Activated CD8-positive, alpha-beta memory T cell treated with anti-CD3 and anti-CD28 coated beads, Interleukin-2, amount 50 U/mL, for 4 hours (primary cell): Measurements from ENCODE around the gene RNFT2.
"Not testable (repeated sequence)": the region's sequence is repeated elsewhere in the genome, so short reads cannot be mapped to it uniquely, and the experiment has no call there.

Experiments used
- DNase-seq: peaks from one replicate; pipeline ENCODE4 v3.0.0-alpha.2; 2020

RNFT2 gene

GRCh38 chr12:116710370-116711150, 27.6 kb upstream of the RNFT2 start:
- DNase-seq, result no peak

GRCh38 chr12:116712458-116713303, 25.4 kb upstream of the RNFT2 start:
- no peak for DNase-seq

GRCh38 chr12:116713527-116713926, 24.6 kb upstream of the RNFT2 start:
- no peak for DNase-seq

GRCh38 chr12:116714175-116714574, 23.9 kb upstream of the RNFT2 start:
- no peak for DNase-seq

GRCh38 chr12:116717466-116718437, 20.4 kb upstream of the RNFT2 start:
- no peak for DNase-seq

- no peak for DNase-seq
Measured at GRCh38 chr12:116718655-116719454, 19.3 kb upstream of the RNFT2 start.

GRCh38 chr12:116719731-116720528, 18.2 kb upstream of the RNFT2 start:
- DNase-seq, result no peak

- no peak for DNase-seq
Measured at GRCh38 chr12:116722245-116722644, 15.9 kb upstream of the RNFT2 start.

GRCh38 chr12:116726694-116727093, 11.4 kb upstream of the RNFT2 start:
- no peak for DNase-seq

GRCh38 chr12:116727261-116727660, 10.9 kb upstream of the RNFT2 start:
- no peak for DNase-seq

GRCh38 chr12:116727891-116728290, 10.2 kb upstream of the RNFT2 start:
- DNase-seq, result no peak

GRCh38 chr12:116731801-116732200, 6.3 kb upstream of the RNFT2 start:
- DNase-seq, result no peak

- no peak for DNase-seq
Measured at GRCh38 chr12:116734156-116734768, 3.9 kb upstream of the RNFT2 start.

- no peak for DNase-seq
Measured at GRCh38 chr12:116735084-116735483, 3.0 kb upstream of the RNFT2 start.

GRCh38 chr12:116735951-116736599, 2.0 kb upstream of the RNFT2 start:
- no peak for DNase-seq

- no peak for DNase-seq
Measured at GRCh38 chr12:116736962-116737773, 947 bp upstream of the RNFT2 start.

GRCh38 chr12:116739381-116739887, 1.3 kb downstream of the RNFT2 start:
- DNase-seq, result no peak

GRCh38 chr12:116742787-116743186, 4.7 kb downstream of the RNFT2 start:
- DNase-seq, result not testable (repeated sequence)

- no peak for DNase-seq
Measured at GRCh38 chr12:116744766-116745165, 6.7 kb downstream of the RNFT2 start.
